ENCODE data around the gene MARCHF2.

MARCHF2 gene

DNA sequence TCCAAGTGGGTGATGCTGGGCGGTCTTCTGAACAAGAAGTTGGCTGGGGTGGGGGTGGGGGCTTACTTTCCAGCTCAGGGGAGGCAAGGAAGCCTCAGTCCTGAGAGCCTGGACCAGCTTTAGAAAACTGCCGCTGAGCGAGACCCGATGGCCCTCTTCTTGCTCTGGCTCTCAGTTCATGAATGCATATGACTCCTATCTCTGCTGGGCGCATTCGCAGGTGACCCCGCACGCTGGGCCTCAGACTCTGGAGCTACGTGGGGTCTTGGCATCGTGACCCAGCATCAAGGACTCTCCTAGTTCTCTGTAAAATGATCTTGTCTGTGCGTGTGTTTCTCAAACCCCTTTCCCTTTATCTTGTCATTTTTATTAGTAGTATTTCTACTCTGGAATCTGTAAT, 69.6 kb downstream of the MARCHF2 start:
- TF ChIP-seq, protein P1, sequence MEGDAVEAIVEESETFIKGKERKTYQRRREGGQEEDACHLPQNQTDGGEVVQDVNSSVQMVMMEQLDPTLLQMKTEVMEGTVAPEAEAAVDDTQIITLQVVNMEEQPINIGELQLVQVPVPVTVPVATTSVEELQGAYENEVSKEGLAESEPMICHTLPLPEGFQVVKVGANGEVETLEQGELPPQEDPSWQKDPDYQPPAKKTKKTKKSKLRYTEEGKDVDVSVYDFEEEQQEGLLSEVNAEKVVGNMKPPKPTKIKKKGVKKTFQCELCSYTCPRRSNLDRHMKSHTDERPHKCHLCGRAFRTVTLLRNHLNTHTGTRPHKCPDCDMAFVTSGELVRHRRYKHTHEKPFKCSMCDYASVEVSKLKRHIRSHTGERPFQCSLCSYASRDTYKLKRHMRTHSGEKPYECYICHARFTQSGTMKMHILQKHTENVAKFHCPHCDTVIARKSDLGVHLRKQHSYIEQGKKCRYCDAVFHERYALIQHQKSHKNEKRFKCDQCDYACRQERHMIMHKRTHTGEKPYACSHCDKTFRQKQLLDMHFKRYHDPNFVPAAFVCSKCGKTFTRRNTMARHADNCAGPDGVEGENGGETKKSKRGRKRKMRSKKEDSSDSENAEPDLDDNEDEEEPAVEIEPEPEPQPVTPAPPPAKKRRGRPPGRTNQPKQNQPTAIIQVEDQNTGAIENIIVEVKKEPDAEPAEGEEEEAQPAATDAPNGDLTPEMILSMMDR (IDR thresholded peaks at IDR 0.05; ENCODE audit: control insufficient read depth, extremely low read depth, insufficient read depth) = no peak
- no peak for DNase-seq (ENCODE audit: low read depth)
- H3K4me3 ChIP-seq (ENCODE audit: low read depth, low read length) = no peak overlapping the region

DNA sequence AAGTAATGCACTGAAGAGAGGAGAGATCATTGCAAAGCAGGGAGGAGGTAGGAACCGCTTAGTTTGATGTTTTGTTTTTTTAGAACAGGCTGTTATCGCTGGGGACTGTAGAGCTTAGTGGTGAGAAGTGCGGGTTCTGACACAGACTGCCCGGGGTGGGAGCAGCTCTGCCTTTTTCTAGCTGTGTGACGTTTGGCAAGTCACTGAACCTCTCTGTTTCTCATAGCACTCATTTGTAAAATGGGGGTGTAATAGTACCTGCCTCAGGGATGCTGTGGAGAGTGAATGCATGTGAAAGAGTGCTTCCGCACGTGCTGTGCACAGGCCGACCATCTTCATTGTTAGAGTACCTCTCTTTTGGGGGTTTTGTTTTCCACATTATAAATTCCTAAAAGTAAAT, 70.1 kb downstream of the MARCHF2 start:
- no peak overlapping the region for H3K4me3 ChIP-seq (ENCODE audit: low read depth, low read length)
- DNase-seq (ENCODE audit: low read depth) = no peak
- TF ChIP-seq, protein P1 (IDR thresholded peaks at IDR 0.05; ENCODE audit: control insufficient read depth, extremely low read depth, insufficient read depth) = no peak

DNA sequence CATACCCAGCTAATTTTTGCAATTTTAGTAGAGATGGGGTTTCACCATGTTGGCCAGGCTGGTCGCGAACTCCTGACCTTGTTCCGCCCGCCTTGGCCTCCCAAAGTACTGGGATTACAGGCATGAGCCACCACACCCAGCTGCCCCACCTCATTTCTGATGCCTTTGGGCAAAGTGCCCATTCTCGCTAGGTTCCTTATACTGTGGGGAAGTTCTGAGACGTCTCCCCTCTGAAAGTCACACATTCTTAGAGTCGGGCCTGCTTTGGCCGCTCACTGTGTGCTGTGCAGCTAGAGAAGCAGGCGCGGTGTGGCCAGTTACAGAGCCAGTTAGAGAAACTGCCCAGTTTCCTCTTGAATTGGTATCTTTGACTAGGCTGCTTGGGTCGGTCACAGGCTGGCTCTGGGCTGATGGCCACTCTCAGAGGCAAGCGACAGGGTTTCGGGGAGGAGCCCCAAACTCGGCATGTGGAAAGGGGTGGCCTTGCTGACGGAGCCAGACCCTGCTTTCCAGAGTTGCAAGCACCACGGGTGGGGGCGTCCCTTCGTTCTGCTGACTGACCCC, 71.3 kb downstream of the MARCHF2 start:
- TF ChIP-seq, protein P1 (IDR thresholded peaks at IDR 0.05; ENCODE audit: control insufficient read depth, extremely low read depth, insufficient read depth) = no peak
- H3K4me3 ChIP-seq (ENCODE audit: low read depth, low read length) = no peak overlapping the region
- DNase-seq (ENCODE audit: low read depth) = no peak

DNA sequence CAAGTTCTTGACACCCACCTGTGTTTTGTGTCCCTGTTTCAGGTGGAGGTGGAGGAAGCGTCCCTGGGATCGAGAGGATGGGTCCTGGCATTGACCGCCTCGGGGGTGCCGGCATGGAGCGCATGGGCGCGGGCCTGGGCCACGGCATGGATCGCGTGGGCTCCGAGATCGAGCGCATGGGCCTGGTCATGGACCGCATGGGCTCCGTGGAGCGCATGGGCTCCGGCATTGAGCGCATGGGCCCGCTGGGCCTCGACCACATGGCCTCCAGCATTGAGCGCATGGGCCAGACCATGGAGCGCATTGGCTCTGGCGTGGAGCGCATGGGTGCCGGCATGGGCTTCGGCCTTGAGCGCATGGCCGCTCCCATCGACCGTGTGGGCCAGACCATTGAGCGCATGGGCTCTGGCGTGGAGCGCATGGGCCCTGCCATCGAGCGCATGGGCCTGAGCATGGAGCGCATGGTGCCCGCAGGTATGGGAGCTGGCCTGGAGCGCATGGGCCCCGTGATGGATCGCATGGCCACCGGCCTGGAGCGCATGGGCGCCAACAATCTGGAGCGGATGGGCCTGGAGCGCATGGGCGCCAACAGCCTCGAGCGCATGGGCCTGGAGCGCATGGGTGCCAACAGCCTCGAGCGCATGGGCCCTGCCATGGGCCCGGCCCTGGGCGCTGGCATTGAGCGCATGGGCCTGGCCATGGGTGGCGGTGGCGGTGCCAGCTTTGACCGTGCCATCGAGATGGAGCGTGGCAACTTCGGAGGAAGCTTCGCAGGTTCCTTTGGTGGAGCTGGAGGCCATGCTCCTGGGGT, 72.7 kb downstream of the MARCHF2 start:
- no peak for DNase-seq (ENCODE audit: low read depth)
- TF ChIP-seq, protein P1 (IDR thresholded peaks at IDR 0.05; ENCODE audit: control insufficient read depth, extremely low read depth, insufficient read depth) = no peak
- H3K4me3 ChIP-seq (ENCODE audit: low read depth, low read length) = no peak overlapping the region

DNA sequence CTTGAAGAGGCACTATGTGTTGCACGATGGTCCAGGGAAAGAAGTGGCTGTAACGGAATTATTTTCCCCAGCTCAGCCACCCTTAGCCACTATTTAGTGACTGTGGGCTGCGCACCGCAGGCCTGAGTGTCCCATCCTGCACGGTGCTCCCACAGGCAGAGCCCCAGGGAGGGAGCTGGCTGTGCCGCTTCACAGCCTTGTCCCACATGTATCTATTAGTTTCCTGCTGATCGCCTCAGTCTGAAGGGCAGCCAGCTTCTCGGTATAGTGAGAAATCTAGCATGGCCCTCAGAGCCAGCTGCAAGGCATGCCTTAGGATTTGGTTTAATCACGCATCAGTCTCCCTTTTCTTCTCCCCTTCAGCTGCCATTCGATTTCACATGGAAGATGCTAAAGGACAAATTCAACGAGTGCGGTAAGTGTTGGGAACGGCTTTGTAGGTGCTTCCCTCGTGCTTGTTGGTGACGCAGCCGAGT, 73.6 kb downstream of the MARCHF2 start:
- no peak for DNase-seq (ENCODE audit: low read depth)
- TF ChIP-seq, protein P1 (IDR thresholded peaks at IDR 0.05; ENCODE audit: control insufficient read depth, extremely low read depth, insufficient read depth) = no peak
- no peak overlapping the region for H3K4me3 ChIP-seq (ENCODE audit: low read depth, low read length)

DNA sequence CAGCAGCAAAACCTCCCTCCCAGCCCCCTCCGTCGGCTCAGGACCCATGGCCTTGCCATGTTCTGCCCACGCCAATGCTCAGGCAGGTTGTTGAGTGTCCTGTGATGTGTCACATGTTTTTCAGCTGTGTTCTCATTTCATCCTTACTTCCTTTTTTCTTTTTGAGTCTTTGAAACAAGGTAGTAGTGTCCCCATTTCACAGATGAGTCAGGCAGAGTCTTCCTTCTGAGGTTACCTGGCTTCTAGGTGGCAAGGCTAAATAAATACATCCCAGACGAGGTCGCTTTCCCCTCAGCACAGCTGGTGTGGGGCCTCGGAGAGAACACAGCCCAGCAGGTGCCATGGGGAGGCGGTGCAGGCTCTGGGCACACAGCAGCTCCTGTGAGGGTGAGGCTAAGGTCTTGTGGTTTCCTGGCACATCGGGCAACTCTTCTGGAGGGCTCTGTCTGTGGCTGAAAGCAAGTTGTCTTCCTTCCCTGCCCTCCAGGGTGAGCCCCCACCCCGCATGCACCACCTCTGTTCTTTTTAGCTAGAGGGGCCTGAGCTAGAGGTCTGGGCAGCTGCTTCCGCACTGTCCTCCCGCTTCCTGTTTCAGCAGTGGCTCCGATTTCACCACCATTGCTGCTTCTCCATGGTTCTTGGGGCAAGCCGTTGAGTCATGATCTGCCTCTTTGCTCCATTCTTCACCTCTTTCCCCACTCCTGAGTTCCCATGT, 74.2 kb downstream of the MARCHF2 start:
- TF ChIP-seq, protein P1 (IDR thresholded peaks at IDR 0.05; ENCODE audit: control insufficient read depth, extremely low read depth, insufficient read depth) = no peak

More for the DNA sequence above, 74.2 kb downstream of the MARCHF2 start:
- DNase-seq (ENCODE audit: low read depth) = no peak
- no peak overlapping the region for H3K4me3 ChIP-seq (ENCODE audit: low read depth, low read length)
